OCI-LY7 (cell line): Measurements from ENCODE around the gene BANF1.

Experiments
- CTCF ChIP-seq: fragments of 200-600 bp; sonication (generic); conservative IDR thresholded peaks from 2 replicates; pipeline ENCODE4 v1.5.1; 2014; ENCODE audit warnings: mild to moderate bottlenecking, antibody characterized with exemption, low read length, moderate library complexity, mixed read lengths
- EZH2phosphoT487 ChIP-seq: fragments of 200-600 bp; sonication (generic); IDR thresholded peaks from 2 replicates; pipeline ENCODE4 v1.6.1; 2018; ENCODE audit warnings: low read depth, borderline replicate concordance, mild to moderate bottlenecking, mixed run types, antibody characterized with exemption, low read length, moderate library complexity, mixed read lengths

- TF ChIP-seq EZH2phosphoT487 (no peak), CTCF (no peak)
Measured at GRCh38 chr11:65967329-65967934, 34.9 kb upstream of the BANF1 start.
